HG03064 (cell line): ENCODE results near the gene TUBB4B.
A peak's percentile ranks its signal among the peaks of the same experiment; 100 is the strongest.
"Not testable (repeated sequence)": the region's sequence is repeated elsewhere in the genome, so short reads cannot be mapped to it uniquely, and the experiment has no call there.

Source experiments
- ATAC-seq: cut with Tn5 transposase; IDR thresholded peaks from one replicate; pipeline ENCODE4 v1.9.1; 2021; ENCODE audit warnings: low read depth; ENCODE audit not compliant: unreplicated experiment

Gene TUBB4B

DNA sequence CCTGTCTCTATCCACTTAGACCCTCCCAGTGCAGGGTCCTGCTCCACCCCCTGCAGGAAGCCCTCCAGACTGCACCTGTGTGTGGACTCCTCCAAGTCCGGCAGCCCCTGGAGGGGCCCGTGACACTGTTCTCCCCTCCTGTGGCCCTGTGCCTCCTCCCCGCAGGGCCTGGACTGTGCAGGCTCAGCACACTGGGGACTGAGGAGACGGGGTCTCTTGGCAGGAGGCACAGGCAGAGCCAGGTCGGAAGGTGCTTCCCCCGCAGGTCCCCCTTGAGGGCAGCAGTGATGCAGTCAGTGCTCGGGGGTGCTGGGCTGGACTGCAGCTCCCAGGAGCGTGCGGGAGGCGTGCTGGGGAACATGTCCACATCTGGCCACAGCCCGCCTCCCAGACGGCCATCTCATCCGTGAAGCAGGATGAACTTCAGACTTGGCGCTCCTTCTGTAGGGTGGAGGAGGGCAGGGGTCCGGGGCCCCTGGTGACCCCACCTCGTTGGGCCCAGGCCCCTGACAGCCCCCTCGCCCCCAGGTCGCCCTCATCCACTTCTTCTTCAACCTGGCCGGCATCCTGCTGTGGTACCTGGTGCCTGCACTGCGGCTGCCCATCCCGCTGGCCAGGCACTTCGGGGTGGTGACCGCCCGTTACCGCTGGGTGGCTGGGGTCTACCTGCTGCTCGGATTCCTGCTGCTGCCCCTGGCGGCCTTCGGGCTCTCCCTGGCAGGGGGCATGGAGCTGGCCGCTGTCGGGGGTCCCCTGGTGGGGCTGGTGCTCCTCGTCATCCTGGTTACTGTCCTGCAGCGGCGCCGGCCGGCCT lies 5.5 kb upstream of the TUBB4B start:
- ATAC-seq, result no peak

DNA sequence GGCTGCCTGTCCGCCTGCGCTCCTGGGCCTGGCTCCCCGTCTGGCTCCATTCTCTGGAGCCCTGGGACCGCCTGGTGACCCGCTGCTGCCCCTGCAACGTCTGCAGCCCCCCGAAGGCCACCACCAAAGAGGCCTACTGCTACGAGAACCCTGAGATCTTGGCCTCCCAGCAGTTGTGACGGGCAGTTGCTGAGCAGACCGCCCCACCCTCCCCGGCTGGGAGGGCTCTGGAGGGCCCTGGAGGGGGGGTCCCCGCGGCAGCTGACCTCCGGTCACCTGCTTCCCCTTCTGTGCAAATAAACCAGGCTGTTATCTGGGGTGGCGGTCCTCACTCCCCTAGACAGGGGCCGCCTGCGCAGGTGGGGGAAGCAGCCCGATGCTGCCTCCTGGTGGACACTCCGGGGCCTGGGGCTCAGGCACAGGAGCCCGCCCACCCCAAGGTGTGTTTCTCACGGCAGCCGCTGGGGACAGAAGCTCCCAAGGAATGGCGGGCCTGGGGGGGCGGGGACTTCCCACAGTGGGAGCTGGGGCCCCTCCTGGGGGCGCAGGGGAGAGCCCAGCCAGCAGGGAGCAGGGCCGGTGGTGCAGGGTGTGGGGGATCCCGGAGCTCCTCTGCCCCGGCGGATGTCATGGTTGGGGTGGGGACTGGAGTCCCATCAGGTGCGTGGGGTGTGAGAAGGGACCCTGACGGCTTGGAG lies 4.7 kb upstream of the TUBB4B start:
- ATAC-seq, result no peak

DNA sequence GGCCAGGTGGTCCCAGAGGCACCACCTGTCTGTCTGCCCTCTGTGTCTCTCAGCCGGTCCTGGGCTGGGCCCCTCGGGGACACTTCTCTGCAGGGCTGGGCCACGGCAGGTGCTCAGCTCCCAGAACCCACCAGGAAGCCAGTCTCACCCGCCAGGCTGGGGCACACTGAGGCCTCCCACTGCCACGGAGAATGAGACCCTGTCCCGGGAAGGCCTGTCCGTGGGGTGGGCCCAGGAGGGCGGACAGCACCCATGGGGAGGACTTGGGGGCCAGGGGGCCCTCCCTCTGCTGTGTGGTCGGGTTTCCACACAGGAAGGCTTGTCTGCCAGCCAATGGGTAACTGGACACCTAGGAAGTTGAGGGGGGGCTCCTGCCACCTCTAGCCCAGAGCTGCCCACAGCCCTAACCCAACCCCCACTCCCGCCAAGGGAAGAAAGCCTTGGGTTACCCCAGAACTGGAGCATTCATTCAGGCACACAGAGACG lies 4.1 kb upstream of the TUBB4B start:
- ATAC-seq, result no peak

DNA sequence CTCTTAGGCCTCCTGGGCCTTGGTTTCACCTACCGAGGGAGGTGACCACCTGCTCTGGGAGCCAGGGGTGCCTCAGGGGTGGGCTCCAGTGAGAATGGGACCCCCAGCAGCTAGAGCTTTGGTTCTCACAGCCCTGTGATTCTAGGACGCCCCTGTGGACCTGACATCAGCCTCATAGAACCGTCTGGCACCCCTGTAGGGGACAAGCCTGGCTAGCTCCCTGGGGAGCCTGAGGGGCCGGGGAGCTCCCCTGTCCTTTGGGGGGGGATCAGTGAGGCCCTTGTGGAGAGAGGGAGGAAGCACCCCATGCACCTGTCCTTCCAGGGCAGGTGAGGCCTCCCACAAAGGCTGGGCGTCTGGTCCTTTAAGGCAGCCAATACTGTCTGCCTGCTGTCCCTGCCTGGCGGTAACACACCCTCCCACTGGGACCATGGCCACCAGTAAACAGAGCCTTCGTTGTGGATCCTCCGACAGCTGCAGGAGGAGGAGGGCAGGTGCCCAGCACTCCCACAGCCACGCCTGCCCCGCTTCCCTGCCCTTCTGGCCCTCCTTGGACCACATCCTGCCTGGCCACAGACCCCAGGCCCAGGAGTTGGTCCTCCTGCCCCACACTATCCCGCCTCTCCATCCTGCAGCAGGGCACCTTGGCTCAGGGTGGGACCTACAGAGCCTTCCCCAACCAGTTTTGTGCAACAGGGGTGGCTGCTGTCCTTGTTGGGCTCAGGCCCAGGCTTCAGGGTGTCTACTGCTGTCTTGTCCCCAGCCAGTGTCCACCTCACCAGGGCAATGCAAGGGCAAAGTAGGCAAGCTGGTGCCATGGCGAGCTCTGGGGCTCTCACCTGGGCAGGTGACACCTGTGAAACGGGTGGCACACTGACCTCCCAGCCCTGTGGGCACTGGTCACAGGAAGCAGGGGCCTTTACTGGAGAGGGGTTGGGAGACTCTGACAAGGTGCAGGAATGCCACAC lies 3.0 kb upstream of the TUBB4B start:
- no peak for ATAC-seq

DNA sequence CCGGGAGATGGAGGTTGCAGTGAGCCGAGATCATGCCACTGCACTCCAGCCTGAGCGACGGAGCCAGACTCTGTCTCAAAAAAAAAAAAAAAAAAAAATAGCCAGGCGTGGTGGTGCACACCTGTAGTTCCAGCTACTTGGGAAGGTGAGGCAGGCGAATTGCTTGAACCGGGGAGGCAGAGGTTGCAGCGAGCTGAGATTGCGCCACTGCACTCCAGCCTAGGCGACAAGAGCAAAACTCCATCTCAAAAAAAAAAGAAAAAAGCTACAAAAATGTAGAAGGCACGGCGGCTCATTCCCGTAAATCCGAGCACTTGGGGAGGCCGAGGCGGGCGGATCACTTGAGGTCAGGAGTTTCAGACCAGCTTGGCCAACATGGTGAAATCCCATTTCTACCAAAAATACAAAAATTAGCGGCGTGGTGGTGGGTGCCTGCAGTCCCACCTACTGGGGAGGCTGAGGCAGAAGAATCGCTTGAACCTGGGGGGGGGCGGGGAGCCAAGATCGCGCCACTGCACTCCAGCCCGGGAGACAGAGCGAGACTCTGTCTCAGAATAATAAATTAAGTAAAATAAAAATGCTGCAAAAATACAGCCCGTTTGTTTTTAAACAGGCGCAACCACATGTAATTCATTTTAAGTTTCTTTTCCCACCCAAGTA lies 1.4 kb upstream of the TUBB4B start:
- not testable (repeated sequence) for ATAC-seq

DNA sequence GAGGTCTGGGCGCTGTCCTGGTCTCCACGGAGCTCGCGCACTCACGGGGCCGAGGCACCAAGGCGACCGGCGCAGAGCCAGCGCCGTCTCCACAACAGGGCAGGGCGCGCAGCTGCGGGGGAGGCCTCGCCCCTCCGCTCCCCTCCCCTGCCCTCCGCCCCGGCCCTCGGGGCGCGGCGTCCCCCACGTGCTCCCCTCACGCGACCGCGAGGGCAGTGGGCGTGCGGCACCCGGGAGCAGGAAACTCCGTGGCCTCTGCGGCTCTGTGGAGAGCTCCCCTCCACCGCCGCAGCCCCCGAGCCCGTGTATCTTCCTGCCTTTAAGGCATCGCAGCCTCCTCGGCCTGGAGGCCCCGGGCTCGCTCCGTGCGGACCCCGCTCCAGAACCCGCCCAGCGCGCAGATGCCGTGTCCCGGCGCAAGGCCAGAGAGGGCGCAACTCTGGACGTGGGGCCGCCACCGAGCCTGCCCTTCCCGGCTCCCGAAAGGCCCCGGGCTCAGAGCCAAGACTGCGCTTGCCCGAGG lies 708 bp upstream of the TUBB4B start:
- ATAC-seq, result peak; percentile 13

DNA sequence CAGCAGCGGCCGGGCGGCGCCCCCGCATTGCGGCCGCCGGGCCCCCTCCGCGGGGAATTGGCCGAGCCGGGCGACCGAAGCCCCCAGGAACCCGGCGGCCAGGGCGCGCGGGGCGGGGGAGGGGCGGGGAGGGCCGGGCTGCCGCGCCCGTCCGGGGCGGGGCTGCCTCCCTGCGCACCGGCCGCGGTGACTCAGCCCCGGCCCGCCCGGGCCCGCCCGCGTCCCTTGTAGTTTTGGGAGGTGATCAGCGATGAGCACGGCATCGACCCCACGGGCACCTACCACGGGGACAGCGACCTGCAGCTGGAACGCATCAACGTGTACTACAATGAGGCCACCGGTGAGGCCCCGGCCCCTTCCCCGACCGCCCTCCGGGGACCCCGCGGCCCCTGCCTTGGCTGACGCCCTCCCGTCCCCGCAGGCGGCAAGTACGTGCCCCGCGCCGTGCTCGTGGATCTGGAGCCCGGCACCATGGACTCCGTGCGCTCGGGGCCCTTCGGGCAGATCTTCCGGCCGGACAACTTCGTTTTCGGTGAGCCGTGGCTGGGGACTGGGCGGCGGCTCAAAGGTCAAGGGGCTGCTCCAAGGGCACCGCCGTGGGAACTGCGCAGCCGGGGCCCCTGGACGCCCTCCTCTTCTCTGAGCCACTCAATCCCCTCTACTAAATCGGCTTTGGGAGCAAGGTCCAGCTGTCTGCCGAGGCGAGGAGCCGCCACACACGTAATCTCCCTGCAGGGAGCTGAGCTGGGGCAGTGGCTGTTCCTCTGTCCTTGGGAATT lies 592 bp downstream of the TUBB4B start:
- ATAC-seq, result peak; percentile 4

DNA sequence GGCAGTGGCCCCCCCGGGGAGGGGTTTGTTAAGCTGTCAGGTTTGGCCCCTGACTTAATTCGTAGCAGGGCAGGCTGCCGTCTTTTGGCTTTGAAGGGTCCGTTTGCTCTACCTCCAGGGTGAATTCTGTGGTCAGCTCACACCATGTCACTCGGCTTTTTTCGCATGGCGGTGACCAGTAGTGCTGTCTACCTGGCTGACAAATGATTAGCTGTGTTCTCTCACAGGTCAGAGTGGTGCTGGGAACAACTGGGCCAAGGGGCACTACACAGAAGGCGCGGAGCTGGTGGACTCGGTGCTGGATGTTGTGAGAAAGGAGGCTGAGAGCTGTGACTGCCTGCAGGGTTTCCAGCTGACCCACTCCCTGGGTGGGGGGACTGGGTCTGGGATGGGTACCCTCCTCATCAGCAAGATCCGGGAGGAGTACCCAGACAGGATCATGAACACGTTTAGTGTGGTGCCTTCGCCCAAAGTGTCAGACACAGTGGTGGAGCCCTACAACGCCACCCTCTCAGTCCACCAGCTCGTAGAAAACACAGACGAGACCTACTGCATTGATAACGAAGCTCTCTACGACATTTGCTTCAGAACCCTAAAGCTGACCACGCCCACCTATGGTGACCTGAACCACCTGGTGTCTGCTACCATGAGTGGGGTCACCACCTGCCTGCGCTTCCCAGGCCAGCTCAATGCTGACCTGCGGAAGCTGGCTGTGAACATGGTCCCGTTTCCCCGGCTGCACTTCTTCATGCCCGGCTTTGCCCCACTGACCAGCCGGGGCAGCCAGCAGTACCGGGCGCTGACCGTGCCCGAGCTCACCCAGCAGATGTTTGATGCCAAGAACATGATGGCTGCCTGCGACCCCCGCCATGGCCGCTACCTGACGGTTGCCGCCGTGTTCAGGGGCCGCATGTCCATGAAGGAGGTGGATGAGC lies 1.4 kb downstream of the TUBB4B start:
- ATAC-seq, result no peak

DNA sequence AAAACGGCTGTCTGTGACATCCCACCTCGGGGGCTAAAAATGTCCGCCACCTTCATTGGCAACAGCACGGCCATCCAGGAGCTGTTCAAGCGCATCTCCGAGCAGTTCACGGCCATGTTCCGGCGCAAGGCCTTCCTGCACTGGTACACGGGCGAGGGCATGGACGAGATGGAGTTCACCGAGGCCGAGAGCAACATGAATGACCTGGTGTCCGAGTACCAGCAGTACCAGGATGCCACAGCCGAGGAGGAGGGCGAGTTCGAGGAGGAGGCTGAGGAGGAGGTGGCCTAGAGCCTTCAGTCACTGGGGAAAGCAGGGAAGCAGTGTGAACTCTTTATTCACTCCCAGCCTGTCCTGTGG lies 2.2 kb downstream of the TUBB4B start:
- ATAC-seq, result not testable (repeated sequence)

DNA sequence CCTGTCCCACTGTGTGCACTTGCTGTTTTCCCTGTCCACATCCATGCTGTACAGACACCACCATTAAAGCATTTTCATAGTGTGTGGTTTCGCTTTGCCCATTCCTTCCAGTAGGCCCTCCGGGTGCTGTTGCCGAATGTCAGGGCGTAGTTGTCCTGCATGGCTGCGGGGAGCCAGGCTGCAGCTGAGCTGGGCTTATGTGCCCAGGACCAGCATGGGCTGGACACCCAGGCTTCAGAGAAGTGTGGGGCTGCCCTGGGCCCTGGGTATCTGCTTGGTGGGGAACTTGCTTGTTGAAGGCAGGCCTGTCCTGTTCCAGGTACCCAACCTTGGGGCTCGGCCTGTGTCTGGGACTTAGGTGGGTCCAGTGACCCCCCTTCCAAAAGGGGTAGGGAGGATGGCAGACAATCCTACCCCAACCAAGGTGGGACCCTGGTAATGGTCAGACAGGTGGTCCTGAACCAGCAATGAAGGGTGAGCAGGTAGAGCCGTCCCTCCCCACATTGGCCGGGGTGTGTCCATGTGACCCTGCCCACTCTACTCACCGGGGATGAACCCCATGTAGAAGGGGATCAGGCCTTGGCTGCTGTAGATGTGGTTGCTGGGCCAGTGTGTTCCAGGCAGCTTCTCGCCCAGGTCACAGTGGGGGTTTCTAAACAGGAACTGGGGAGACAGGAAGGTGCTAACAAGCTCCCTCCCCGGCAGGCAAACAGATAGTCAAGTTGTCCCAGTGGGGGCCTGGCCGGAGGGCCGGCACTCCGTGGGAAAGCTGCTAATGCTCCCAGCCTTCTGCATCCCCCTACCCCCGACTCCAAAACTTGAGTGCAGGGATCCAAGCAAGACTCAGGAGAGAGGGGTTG lies 2.8 kb downstream of the TUBB4B start:
- no peak for ATAC-seq

DNA sequence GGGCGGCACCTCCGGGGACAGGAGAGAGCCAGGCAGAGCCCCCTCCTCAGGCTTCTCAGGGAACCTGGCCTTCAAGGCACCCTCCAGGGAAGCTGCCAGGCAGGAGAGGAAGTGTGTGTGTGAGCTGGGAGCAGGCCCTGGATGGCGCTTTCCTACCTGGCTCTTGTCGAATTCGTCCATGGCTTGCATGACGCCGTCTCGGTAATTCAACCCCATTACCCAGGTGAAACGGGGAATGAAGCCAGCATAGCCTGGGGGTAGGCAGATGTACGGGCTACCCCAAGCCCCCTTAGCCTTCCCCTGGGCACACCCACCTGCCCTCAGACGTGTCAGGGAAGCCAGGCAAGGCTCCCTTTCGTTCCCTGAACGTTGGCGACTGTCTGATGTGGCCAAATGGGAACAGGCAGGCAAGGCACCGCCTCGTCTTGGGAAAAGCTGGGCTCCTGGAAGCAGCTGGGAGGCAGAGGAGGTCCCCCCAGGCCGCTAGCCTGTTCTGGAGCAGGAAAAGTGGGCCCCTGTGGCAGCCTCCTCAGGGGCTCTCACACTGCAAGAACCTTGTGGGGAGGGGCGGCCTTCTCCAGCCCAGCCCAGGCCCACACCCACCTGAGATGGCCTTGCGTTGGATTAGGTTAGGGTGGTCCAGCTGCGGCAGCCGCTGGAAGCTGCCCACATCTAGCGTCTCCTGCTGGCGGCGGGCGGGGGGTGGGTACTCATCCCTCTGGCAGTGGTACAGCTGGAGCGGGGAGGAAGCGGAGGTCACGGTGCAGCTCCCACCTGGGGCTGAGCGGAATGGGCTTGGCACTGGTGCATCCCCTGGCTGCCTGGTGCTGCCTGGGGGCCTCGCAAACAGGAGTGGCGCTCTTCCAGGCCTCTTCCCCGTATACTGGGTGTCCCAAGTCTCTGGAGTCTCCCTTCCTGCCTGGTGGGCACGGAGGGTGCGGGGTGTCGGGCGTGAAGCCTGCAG lies 3.7 kb downstream of the TUBB4B start:
- no peak for ATAC-seq

DNA sequence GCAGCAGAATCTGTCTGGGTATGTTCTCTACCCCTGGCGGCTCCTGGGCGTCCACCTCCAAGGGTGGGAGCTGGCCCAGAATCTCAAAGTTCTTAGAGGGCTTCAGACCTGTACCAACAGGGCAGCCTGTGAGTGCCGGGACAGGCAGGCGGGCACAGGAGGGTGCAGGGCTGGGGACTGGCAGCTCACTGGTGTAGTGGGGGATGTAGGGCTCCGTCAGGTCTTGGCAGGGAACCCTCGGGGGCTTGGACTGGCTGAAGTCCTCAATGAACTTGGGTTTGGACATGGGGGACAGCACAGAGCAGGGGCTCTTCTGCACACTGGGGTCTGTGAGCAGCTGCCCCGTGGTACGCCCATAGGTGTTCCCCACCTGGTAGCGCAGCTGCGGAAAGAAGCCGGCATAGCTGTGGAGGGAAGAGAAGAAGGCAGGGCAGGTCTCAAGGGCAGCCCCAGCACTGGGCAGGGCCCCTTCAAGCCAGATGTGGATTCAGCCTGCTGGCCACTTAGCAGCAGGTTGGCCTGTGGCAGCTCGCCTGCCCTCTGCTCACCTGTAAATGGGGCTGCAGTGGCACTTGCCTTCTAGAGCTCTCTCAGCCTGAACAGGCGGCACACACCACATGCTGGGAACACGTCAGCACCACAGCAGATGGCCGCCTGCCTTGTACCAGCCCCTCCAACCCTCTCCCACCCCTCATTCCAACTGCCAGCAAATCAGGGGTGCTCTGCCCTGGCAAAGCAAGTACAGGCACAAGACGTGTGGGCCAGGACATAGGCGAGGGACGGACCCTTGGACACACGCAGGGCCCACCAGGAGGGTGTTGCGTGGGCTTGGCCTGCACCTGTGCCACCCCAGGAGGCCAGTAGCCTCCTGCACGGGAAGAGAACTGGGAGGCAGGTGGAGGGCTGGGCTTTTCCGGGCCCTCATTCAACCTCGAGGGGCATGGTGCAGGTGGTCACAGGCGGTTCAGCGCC lies 4.6 kb downstream of the TUBB4B start:
- no peak for ATAC-seq

DNA sequence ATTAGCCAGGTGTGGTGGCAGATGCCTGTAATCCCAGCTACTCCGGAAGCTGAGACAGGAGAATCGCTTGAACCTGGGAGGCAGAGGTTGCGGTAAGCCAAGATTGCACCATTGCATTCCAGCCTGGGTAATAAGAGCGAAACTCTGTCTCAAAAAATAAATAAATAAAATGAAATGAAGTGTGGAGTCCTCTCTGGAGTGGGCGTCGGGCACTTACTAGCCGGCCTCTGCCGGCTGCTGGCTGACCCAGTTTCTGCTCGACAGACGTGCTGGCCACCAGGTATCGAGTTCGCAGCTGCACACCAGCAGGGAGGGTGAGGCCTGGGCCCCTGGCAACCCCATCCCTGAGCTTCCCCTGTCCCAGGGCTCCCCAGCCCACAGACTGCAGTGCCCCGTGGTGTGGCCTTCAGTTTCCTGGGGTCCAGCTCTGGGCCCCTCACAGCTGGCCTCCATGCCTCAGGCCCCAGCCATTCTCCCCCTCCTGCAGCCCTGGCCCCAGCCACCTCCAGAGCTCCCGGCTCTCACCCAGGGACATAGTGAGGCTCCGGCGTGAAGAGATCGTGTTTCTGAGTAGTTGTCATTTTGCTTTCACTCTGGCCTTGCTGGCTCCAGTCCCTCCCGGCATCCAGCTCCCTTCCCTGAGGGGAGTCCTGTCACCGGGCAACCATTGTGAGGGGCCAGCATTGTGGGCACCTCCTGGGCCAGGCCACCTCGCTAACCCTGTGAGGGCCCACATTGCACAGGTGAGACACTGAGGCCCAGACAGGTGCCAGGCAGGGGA lies 6.2 kb downstream of the TUBB4B start:
- no peak for ATAC-seq

DNA sequence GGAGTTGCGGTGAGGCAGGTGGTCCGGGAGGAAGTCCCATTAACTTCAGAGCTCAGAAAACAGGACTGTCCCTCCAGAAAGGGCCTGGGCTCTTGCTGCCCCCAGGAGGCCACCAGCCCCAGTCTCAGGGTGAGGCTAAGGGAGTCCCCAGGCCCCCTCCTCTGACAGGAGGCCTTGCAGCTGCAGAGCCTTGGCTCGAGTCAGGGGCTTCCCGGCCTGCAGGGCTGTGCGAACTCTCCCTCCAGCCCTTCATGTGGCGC lies 6.8 kb downstream of the TUBB4B start:
- no peak for ATAC-seq
